Astrocyte of the hippocampus (primary cell): ENCODE measurements around the gene ZGLP1.

ENCODE experiments used
- DNase-seq: peaks from one replicate; pipeline ENCODE4 v3.0.0; 2011; ENCODE audit warnings: low read depth, low spot score

ZGLP1 gene

GRCh38 chr19:10278935-10279334, 30.7 kb downstream of the ZGLP1 start:
- DNase-seq: no peak

DNA sequence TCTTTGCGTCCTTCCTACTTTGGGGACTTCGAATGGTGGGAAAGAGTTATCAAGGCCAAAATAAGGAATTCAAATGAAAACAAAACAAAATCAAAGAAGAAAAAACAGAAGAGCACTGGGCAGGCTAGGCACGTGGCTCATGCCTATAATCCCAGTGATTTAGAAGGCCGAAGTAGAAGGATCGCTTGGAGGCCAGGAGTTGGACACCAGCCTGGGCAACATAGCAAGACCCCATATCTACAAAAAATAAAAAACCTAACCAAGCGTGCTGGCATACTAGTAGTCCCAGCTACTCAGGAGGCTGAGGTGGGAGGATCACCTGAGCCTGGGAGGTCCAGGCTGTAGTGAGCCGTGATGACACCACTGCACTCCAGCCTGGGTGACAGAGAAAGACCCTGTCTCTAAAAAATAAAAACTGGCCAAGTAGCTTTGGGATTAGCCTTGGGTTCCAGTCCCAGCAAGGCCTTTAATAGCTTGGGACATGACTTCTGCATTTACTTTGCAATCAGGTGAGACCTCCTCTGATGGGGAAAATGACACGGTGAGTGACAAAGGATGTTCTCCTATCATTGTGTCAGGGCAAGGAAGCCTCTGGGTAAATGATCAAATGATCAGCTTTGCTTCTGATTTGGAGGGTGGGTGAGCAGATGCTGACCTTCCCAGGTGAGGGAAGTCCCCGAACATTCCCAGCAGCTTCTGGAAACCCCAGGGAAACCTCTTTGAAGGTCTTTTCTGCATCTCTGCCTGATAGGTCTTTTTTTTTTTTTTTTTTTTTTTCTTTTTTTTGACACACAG, 31.6 kb downstream of the ZGLP1 start:
- DNase-seq: no peak

- no peak for DNase-seq
Observed at GRCh38 chr19:10274589-10274988, 35.0 kb downstream of the ZGLP1 start.

DNA sequence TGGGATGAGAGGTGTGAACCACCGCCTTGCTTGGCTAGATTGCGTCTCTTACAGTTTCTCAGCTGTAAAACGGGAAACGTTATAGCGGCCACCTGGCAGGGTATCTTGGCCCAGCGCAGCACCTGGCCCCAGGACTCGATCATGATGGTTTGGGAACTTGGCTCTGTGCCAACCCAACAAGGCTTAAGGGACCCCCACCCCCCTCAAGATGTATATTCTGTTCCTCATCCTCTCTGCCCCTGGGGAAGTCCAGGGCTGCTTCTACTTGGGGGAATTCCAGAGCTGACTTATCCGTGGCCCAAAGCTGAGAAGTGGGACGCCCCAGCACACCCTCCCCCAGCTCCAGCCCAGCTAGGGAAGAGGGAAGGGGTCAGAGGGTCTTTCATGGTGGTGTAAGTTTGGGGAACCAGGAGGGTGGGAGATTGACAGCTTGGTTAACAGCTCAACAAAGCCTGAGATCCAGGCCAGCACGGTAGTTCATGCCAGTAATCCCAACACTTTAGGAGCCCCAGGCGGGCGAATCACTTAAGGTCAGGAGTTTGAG, 38.0 kb downstream of the ZGLP1 start:
- no peak for DNase-seq

GRCh38 chr19:10270616-10271394, 38.8 kb downstream of the ZGLP1 start, which contains the start of gene ICAM1:
TSS of gene ICAM1 (plus strand) at chr19:10271120. CDS start at chr19:10271160, 40 bp downstream.
- DNase-seq: peak; percentile 64

- DNase-seq: peak; percentile 41
Observed at GRCh38 chr19:10270180-10270615, 39.4 kb downstream of the ZGLP1 start.

DNA sequence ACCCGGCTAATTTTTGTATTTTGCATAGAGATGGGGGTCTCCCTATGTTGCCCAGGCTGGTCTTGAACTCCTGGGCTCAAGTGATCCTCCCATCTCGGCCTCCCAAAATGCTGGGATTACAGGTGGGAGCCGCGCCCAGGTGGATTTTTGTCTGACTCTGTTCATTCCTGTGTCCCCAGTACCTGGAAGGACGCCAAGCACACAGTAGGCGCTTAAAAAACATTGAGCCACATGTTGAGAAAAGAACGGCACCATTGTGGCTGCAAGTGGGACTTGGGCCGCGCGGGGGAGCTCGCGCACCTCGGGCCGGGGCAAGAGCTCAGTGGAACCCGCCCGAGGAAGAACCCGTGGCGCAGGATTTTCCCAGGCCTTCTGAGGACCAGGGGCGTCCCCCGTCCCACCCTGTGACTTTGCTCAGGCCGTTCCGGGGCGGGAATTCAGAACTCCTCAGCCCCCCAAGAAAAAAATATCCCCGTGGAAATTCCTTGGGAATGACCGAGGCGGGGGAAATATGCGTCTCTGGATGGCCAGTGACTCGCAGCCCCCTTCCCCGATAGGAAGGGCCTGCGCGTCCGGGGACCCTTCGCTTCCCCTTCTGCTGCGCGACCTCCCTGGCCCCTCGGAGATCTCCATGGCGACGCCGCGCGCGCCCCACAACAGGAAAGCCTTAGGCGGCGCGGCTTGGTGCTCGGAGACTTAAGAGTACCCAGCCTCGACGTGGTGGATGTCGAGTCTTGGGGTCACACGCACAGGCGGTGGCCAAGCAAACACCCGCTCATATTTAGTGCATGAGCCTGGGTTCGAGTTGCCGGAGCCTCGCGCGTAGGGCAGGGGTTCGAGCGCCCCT, 40.1 kb downstream of the ZGLP1 start:
- peak; percentile 88 for DNase-seq

DNA sequence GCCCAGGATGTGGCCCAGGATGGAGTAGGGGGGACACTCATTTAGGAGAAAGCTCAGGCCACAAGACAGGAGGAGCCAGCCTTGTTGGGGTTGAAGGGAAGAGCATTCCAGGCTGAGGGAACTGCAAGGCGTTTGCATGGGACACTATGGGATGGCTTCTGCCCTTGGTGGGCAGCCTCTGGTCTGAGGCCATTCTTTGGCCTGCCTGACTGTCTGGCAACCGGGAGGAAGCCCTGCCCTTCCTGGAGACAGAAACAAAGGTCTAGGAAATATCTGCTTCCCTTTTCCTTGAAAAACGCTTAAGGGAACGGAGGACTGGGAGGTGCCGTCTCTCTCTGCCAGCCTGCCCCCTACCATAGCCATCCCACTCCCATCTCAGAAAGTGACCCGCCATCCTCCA, 41.5 kb downstream of the ZGLP1 start:
- no peak for DNase-seq

GRCh38 chr19:10266706-10267105, 42.9 kb downstream of the ZGLP1 start:
- no peak for DNase-seq

DNA sequence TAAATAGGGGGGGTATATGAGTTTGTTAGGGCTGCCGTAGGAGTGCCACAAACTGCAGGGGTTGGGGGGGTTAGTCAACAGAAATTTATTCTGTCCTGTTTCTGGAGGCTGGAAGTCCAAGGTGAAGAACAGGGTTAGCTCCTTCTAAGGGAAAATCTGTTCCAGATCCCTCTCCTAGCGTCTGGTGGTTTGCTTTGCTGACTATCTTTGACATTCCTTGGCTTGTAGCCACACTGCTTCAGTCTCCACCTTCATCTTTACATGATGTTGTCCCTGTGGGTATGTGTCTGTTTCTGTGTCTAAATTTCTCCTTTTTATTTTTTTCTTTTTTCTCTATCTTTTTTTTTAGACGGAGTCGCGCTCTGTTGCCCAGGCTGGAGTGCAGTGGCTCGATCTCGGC, 46.8 kb downstream of the ZGLP1 start:
- peak; percentile 40 for DNase-seq

DNA sequence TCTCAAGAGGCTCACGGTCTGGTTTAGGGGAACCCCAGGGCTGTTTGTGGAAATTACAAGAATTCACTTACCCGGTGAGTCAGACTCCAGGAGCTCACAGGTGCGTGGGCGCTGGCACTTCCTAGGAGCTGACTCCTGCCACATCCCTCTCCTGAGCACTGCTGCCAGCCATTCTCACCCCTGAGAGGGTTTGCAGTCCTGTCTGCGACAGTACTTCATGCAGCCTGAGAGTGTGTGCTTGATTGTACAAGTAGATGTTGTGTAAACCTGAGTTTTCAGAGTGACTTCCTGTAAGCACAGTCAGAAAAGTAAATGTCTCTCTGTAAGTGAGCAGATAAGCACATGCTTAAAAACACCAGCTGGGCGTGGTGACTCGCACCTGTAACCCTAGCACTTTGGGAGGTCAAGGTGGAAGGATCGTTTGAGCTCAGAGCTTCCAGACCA, 49.5 kb downstream of the ZGLP1 start:
- no peak for DNase-seq

DNA sequence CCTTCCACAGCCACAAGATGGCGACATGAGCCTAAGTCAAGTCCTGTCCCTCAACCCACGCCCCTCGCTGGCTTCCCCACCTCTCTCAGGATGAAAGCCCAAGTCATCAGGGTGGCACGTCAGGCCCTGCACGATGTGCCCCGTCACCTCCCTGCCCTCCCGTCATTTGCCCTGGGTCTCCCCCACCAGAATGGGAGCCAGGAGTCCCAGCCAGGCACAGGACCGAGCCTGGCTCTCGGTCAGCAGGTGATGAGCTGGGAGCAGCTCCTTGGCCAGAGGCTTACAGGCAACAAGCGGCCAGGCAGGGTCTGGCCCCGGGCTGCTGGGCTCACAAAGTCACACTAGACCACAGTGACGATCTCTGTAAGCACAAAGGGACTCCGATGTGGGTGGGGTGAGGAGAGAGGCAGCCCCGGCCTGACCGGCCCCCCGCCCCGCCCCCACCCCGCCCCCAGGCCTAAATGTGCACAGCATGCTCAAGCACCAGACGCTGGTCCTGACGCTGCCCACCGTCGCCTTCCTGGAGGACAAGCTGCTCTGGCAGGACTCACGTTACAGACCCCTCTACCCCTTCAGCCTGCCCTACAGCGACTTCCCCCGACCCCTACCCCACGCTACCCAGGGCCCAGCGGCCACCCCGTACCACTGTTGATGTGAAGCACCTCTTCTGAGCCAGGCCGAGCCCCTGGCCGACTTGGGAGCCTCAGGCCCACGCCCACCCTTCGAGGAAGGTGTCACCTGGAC, 50.3 kb downstream of the ZGLP1 start:
- DNase-seq: peak; percentile 91

DNA sequence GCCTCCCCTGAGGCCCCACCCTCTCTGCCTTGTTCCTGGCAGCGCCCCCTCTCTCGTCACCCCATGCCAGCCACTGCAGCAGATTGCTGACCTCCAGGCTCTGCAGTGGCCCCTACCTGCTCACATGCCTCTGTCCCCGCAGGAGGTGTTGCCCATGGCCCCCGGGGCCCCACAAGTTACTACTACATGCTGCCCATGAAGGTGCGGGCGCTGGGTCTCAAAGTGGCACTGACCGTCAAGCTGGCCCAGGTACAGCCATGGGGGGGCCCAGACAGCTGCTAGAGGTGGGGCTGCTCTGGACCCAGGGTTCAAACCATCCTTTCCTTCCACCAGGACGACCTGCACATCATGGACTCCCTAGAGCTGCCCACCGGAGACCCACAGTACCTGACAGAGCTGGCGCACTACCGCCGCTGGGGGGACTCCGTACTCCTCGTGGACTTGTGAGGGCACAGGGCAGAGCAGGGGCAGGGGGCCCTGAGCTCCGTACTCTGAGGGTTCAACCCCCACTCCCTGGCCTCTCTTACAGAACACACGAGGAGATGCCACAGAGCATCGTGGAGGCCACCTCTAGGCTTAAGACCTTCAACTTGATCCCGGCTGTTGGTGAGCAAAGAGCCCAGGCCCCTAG, 51.4 kb downstream of the ZGLP1 start:
- no peak for DNase-seq

- DNase-seq: no peak
Observed at GRCh38 chr19:10256970-10257615, 52.5 kb downstream of the ZGLP1 start.

DNA sequence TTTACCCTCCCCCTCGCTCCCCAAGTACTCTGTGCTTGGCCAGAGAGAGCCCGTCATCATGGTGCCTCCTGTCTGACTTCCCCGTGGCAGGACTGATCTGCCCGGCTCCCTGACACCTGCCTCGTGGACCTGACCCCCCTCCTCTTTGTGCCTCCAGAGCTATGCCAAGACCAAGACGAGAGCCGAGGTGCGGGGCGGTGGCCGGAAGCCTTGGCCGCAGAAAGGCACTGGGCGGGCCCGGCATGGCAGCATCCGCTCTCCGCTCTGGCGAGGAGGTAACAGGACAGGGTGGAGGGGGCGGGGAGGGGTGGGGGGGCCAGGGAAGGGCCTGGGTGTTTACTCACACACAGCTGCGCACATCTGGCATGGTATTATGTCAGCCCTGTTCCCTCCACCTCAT, 53.1 kb downstream of the ZGLP1 start:
- DNase-seq: no peak

- DNase-seq: no peak
Observed at GRCh38 chr19:10255358-10255757, 54.3 kb downstream of the ZGLP1 start.
